ENCODE measurements around the gene SERPINB1.
"Not testable (repeated sequence)": the region's sequence is repeated elsewhere in the genome, so short reads cannot be mapped to it uniquely, and the experiment has no call there.

The SERPINB1 gene

GRCh38 chr6:2816158-2816557, 25.5 kb downstream of the SERPINB1 start:
- DNase-seq (ENCODE audit: low spot score): no peak

GRCh38 chr6:2812695-2813094, 29.0 kb downstream of the SERPINB1 start:
- no peak for DNase-seq (ENCODE audit: low spot score)

- DNase-seq (ENCODE audit: low spot score): no peak
Observed at GRCh38 chr6:2810092-2810671, 31.5 kb downstream of the SERPINB1 start.

GRCh38 chr6:2809015-2809414, 32.6 kb downstream of the SERPINB1 start:
- DNase-seq (ENCODE audit: low spot score): no peak

GRCh38 chr6:2807342-2808090, 34.1 kb downstream of the SERPINB1 start:
- DNase-seq (ENCODE audit: low spot score): no peak

- DNase-seq (ENCODE audit: low spot score): no peak
Observed at GRCh38 chr6:2806644-2807043, 35.0 kb downstream of the SERPINB1 start.

GRCh38 chr6:2805031-2805430, 36.6 kb downstream of the SERPINB1 start:
- DNase-seq (ENCODE audit: low spot score): no peak

GRCh38 chr6:2804516-2804915, 37.1 kb downstream of the SERPINB1 start:
- DNase-seq (ENCODE audit: low spot score): no peak

- DNase-seq (ENCODE audit: low spot score): no peak
Observed at GRCh38 chr6:2803731-2804429, 37.8 kb downstream of the SERPINB1 start.

- DNase-seq (ENCODE audit: low spot score): no peak
Observed at GRCh38 chr6:2802521-2803060, 39.1 kb downstream of the SERPINB1 start.

- DNase-seq (ENCODE audit: low spot score): not testable (repeated sequence)
Observed at GRCh38 chr6:2801687-2802086, 40.0 kb downstream of the SERPINB1 start.

- DNase-seq (ENCODE audit: low spot score): no peak
Observed at GRCh38 chr6:2800552-2801316, 40.9 kb downstream of the SERPINB1 start.

GRCh38 chr6:2799936-2800527, 41.6 kb downstream of the SERPINB1 start:
- DNase-seq (ENCODE audit: low spot score): no peak

- no peak for DNase-seq (ENCODE audit: low spot score)
Observed at GRCh38 chr6:2798586-2799134, 43.0 kb downstream of the SERPINB1 start.

- no peak for DNase-seq (ENCODE audit: low spot score)
Observed at GRCh38 chr6:2797564-2798031, 44.1 kb downstream of the SERPINB1 start.

- DNase-seq (ENCODE audit: low spot score): no peak
Observed at GRCh38 chr6:2796861-2797260, 44.8 kb downstream of the SERPINB1 start.

GRCh38 chr6:2795956-2796355, 45.7 kb downstream of the SERPINB1 start:
- DNase-seq (ENCODE audit: low spot score): no peak

GRCh38 chr6:2795162-2795561, 46.5 kb downstream of the SERPINB1 start:
- DNase-seq (ENCODE audit: low spot score): no peak

GRCh38 chr6:2794171-2794730, 47.4 kb downstream of the SERPINB1 start:
- DNase-seq (ENCODE audit: low spot score): no peak

- no peak for DNase-seq (ENCODE audit: low spot score)
Observed at GRCh38 chr6:2793534-2794151, 48.0 kb downstream of the SERPINB1 start.

All from GM03348 (cell line).